ENCODE data around the gene PCBP3. TPM values are rescaled to one million over a fixed set of nuclear protein-coding genes. Genes with fewer than 3 reads are reported as not detected.
A peak's percentile ranks its signal among the peaks of the same experiment; 100 is the strongest.

The PCBP3 gene
- polyA plus RNA-seq, 1 experiment = 1.6 TPM

DNA sequence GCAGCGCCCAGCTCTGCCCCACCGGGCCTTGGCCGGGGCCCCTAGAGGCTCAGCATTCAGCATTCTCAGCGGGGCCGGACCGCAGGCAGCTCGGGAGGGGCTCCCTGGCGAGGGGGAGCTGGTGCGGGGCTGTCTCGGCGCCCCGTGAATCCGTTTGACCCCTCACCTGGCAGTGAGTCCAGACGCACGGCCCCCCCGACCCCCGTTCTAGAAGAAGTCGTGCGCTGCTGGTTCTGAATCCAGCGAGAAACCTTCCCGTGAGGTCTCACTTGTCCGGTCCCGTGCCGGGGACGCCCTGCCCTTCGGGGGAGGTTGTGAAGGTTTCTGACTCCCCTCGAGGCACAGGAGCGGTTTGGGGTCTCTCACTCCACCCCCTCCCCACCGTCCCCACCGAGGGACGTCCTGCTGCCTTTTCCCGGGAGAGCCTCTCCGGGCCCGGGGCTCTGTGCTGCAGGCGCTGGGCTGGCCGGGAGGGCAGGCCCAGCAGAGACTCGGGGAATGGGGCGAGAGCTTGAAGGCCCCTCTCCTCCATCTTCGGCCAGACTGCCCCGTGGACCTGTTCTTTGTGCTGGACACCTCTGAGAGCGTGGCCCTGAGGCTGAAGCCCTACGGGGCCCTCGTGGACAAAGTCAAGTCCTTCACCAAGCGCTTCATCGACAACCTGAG, 338.7 kb downstream of the PCBP3 start:
- ChIA-PET POLR2A (interaction anchor here (0.9 to 2.7 kb wide), 9 partner anchors 9 to 148 kb away, joined by 3 to 17 read pairs (median 4); no protein-coding TSS in a partner anchor), CTCF (interaction anchor here (1.6 kb wide), 1 partner anchor 161 kb away, joined by 5 read pairs; no protein-coding TSS in a partner anchor)
- no peaks in the 10 kb centered on the region for H3K27me3 ChIP-seq (ENCODE audit: control insufficient read depth, insufficient read depth, low read length)
- peak overlapping the region; percentile 98 for H3K4me3 ChIP-seq (ENCODE audit: low read depth, low read length)
- peak overlapping the region; percentile 65 for H3K27ac ChIP-seq (ENCODE audit: low read depth, low read length)
- TF ChIP-seq CTCF (IDR thresholded peaks at IDR 0.05; ENCODE audit: low read depth, low read length) = no peak
- H3K9me3 ChIP-seq (ENCODE audit: control insufficient read depth, insufficient read depth, low read length) = peaks cover 17% of the 10 kb centered on the region; the same call in 1 of the 2 replicates
- no peak for DNase-seq (ENCODE audit: low read depth, low spot score)

- POLR2A ChIA-PET = interaction anchor here (0.5 to 2.7 kb wide), 9 partner anchors 9 to 427 kb away, joined by 3 to 17 read pairs (median 10); no protein-coding TSS in a partner anchor
- CTCF ChIA-PET = interaction anchor here (1.6 kb wide), 1 partner anchor 160 kb away, joined by 5 read pairs; no protein-coding TSS in a partner anchor
- peaks cover 17% of the 10 kb centered on the region; the same call in 1 of the 2 replicates for H3K9me3 ChIP-seq (ENCODE audit: control insufficient read depth, insufficient read depth, low read length)
- no peak for TF ChIP-seq CTCF (IDR thresholded peaks at IDR 0.05; ENCODE audit: low read depth, low read length)
- peak overlapping the region; percentile 98 for H3K4me3 ChIP-seq (ENCODE audit: low read depth, low read length)
- no peaks in the 10 kb centered on the region for H3K27me3 ChIP-seq (ENCODE audit: control insufficient read depth, insufficient read depth, low read length)
- H3K27ac ChIP-seq (ENCODE audit: low read depth, low read length) = peak overlapping the region; percentile 65
- no peak for DNase-seq (ENCODE audit: low read depth, low spot score)
Observed at GRCh38 chr21:45982758-45983648, 339.5 kb downstream of the PCBP3 start.

DNA sequence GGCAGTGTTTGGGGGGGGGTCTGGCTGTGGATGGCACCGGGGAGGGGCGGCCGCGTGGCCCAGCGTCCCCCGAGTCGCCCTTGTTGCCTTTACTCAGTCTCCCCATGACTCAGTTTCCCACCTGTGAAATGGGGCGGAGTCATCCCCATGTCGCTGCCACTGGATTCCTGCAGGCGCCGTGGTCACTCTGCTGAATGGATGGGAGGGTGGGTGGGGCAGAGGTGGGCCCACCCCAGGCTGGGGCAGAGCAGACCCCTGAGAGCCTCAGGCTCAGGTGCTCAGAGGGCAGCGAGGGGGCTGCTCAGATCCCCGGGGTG, 340.1 kb downstream of the PCBP3 start:
- no peaks in the 10 kb centered on the region for H3K27me3 ChIP-seq (ENCODE audit: control insufficient read depth, insufficient read depth, low read length)
- H3K9me3 ChIP-seq (ENCODE audit: control insufficient read depth, insufficient read depth, low read length) = peaks cover 17% of the 10 kb centered on the region; the same call in 1 of the 2 replicates
- DNase-seq (ENCODE audit: low read depth, low spot score) = no peak
- H3K4me3 ChIP-seq (ENCODE audit: low read depth, low read length) = peak overlapping the region; percentile 98
- no peak for TF ChIP-seq CTCF (IDR thresholded peaks at IDR 0.05; ENCODE audit: low read depth, low read length)
- H3K27ac ChIP-seq (ENCODE audit: low read depth, low read length) = no peak overlapping the region
- POLR2A ChIA-PET = interaction anchor here (0.5 to 2.7 kb wide), 4 partner anchors 8 to 427 kb away, joined by 3 to 17 read pairs (median 6); no protein-coding TSS in a partner anchor
- CTCF ChIA-PET = no interaction called here

GRCh38 chr21:45983981-45984551, 340.5 kb downstream of the PCBP3 start:
- TF ChIP-seq CTCF (IDR thresholded peaks at IDR 0.05; ENCODE audit: low read depth, low read length) = no peak
- Histone ChIP-seq H3K9me3 (ENCODE audit: control insufficient read depth, insufficient read depth, low read length) (peaks cover 17% of the 10 kb centered on the region; the same call in 1 of the 2 replicates), H3K27me3 (ENCODE audit: control insufficient read depth, insufficient read depth, low read length) (no peaks in the 10 kb centered on the region), H3K27ac (ENCODE audit: low read depth, low read length) (no peak overlapping the region), H3K4me3 (ENCODE audit: low read depth, low read length) (peak overlapping the region; percentile 98)
- no peak for DNase-seq (ENCODE audit: low read depth, low spot score)
- ChIA-PET CTCF (no interaction called here), POLR2A (interaction anchor here (0.5 to 1.0 kb wide), 3 partner anchors 8 to 428 kb away, joined by 3 to 7 read pairs (median 4); no protein-coding TSS in a partner anchor)
